K562 (cell line): Measurements from ENCODE around the gene GPX5. TPM values are rescaled to one million over a fixed set of nuclear protein-coding genes. Genes with fewer than 3 reads are reported as not detected.

Experiments
- ARNT ChIP-seq, 2 experiments: fragments of 450-650 bp; IDR thresholded peaks; 2 replicates each; pipeline ENCODE4 v1.6.1; 2016; ENCODE audit warnings: mild to moderate bottlenecking in 1 of 2
- GATA2 ChIP-seq: sonication (generic); formaldehyde crosslinking; IDR thresholded peaks from 2 replicates; pipeline ENCODE4 v1.4.0; 2020; ENCODE audit warnings: mild to moderate bottlenecking, missing genetic modification reagents
- JUN ChIP-seq, 2 experiments: sonication (generic) in 1 of 2; formaldehyde crosslinking in 1 of 2; IDR thresholded peaks; 2 replicates each; pipeline versions ENCODE4 v1.6.1 to v1.8.0; 2012 to 2022; ENCODE audit warnings: borderline replicate concordance in 2 of 2, mild to moderate bottlenecking in 2 of 2, improper control_type of control experiment in 1 of 2, low read depth in 1 of 2, low read length in 1 of 2, missing genetic modification reagents in 1 of 2
- KDM5B ChIP-seq: fragments of 200-600 bp; sonication (generic); IDR thresholded peaks from 2 replicates; pipeline ENCODE4 v1.6.1; 2012; ENCODE audit warnings: low read depth, mild to moderate bottlenecking, moderate library complexity, low read length, control low read depth, inconsistent platforms; ENCODE audit not compliant: insufficient replicate concordance
- NR4A1 ChIP-seq, 2 experiments: fragments of 250-450 bp in 1 of 2; fragments of 450-650 bp in 1 of 2; sonication (Bioruptor Pico) in 1 of 2; IDR thresholded peaks; 2 replicates each; pipeline versions ENCODE4 v1.4.0 to v1.6.1; 2016 to 2020; ENCODE audit warnings: mild to moderate bottlenecking in 2 of 2, missing compliant biosample characterization in 1 of 2, missing genetic modification characterization in 1 of 2, moderate library complexity in 1 of 2
- RAD21 ChIP-seq, 2 experiments: fragments of 250-450 bp in 1 of 2; fragments of 450-650 bp in 1 of 2; sonication (Bioruptor Pico) in 1 of 2; formaldehyde crosslinking in 1 of 2; IDR thresholded peaks in 1 of 2; conservative IDR thresholded peaks in 1 of 2; 2 replicates each; pipeline versions ENCODE4 v1.4.0 to v1.8.0; 2020 to 2022; ENCODE audit warnings: mild to moderate bottlenecking in 2 of 2, moderate library complexity in 1 of 2
- SIN3A ChIP-seq, 2 experiments: fragments of 150-350 bp in 1 of 2; IDR thresholded peaks; 2 replicates each; pipeline ENCODE4 v1.6.1; 2011 to 2016; ENCODE audit warnings: borderline replicate concordance in 2 of 2, low read depth in 2 of 2, low read length in 2 of 2, mild to moderate bottlenecking in 2 of 2, moderate library complexity in 2 of 2; ENCODE audit not compliant: control insufficient read depth in 1 of 2
- SPI1 ChIP-seq: IDR thresholded peaks from 2 replicates; pipeline ENCODE4 v1.6.1; 2011; ENCODE audit warnings: low read depth, low read length, control low read depth, borderline replicate concordance
- TEAD4 ChIP-seq, 2 experiments: sonication (generic) in 1 of 2; formaldehyde crosslinking in 1 of 2; IDR thresholded peaks; 2 replicates each; pipeline versions ENCODE4 v1.6.1 to v1.8.0; 2012 to 2022; ENCODE audit warnings: borderline replicate concordance in 1 of 2, inconsistent platforms in 1 of 2, low read length in 1 of 2, mild to moderate bottlenecking in 1 of 2, missing genetic modification reagents in 1 of 2
- ZFP30 ChIP-seq: fragments of 250-450 bp; sonication (Bioruptor Pico); IDR thresholded peaks from 2 replicates; pipeline ENCODE4 v1.8.0; 2022; ENCODE audit warnings: moderate library complexity, mild to moderate bottlenecking, inconsistent platforms, borderline replicate concordance
- ZNF232 ChIP-seq: sonication (generic); formaldehyde crosslinking; IDR thresholded peaks from 2 replicates; pipeline ENCODE4 v1.8.0; 2022; ENCODE audit warnings: mild to moderate bottlenecking, missing genetic modification reagents
- ZNF75A ChIP-seq: fragments of 450-650 bp; formaldehyde crosslinking; IDR thresholded peaks from 2 replicates; pipeline ENCODE4 v1.4.0; 2020; ENCODE audit warnings: mild to moderate bottlenecking
- ZNF780A ChIP-seq: fragments of 250-450 bp; sonication (Bioruptor Pico); IDR thresholded peaks from 2 replicates; pipeline ENCODE4 v1.5.0; 2021; ENCODE audit warnings: mild to moderate bottlenecking
- polyA plus RNA-seq, 8 experiments: library from polyadenylated mRNA; depleted of rRNA in 4 of 8; stranded (reverse) in 5 of 8; unstranded in 3 of 8; fragments of >200 nt; fragmentation: Nextera tagmentation in 2 of 8; fragmentation: Illumina TruSeq in 1 of 8; extraction: Ambion mirVana in 2 of 8; extraction: Trizol in 1 of 8; gene quantifications; 2 replicates each; pipeline versions ENCODE4 v1.2.1 to v1.2.3, GENCODE V29; 2011 to 2014; ENCODE audit warnings: inconsistent platforms in 1 of 8, missing spikeins in 1 of 8
- total RNA-seq, 7 experiments: library from RNA; depleted of rRNA in 6 of 7; stranded (reverse); fragments of >200 nt in 6 of 7; fragmentation: Illumina TruSeq in 2 of 7; extraction: Trizol in 2 of 7; gene quantifications; 2 replicates each; pipeline versions ENCODE4 v1.2.1 to v1.2.3, GENCODE V29; 2011 to 2021; ENCODE audit warnings: low replicate concordance in 1 of 7
- TF ChIP-seq, protein P1 (sequence below): fragments of 250-450 bp; sonication (Bioruptor Pico); IDR thresholded peaks from 2 replicates; pipeline ENCODE4 v1.9.0; 2021; ENCODE audit warnings: mild to moderate bottlenecking
- TF ChIP-seq, protein P2 (sequence below): fragments of 450-650 bp; formaldehyde crosslinking; IDR thresholded peaks from 2 replicates; pipeline ENCODE4 v1.4.0; 2020; ENCODE audit warnings: mild to moderate bottlenecking, moderate library complexity
- TF ChIP-seq, protein P3 (sequence below), 2 experiments: fragments of 450-650 bp in 1 of 2; sonication (generic) in 1 of 2; formaldehyde crosslinking; conservative IDR thresholded peaks; 2 replicates each; pipeline versions ENCODE4 v1.4.0 to v1.8.1; 2020 to 2022; ENCODE audit warnings: mild to moderate bottlenecking in 1 of 2, missing genetic modification reagents in 1 of 2
- TF ChIP-seq, protein P4 (sequence below): fragments of 250-450 bp; sonication (Bioruptor Pico); IDR thresholded peaks from 2 replicates; pipeline ENCODE4 v1.4.0; 2020; ENCODE audit warnings: mild to moderate bottlenecking, moderate library complexity, borderline replicate concordance

GPX5 gene
- total and polyA plus RNA-seq, 9 of the 15 experiments (the other 6 are each of a cell fraction or from before 2014, with no cell fraction given) = 0.07 to 0.18 (median 0.15) TPM; not detected in 6

DNA sequence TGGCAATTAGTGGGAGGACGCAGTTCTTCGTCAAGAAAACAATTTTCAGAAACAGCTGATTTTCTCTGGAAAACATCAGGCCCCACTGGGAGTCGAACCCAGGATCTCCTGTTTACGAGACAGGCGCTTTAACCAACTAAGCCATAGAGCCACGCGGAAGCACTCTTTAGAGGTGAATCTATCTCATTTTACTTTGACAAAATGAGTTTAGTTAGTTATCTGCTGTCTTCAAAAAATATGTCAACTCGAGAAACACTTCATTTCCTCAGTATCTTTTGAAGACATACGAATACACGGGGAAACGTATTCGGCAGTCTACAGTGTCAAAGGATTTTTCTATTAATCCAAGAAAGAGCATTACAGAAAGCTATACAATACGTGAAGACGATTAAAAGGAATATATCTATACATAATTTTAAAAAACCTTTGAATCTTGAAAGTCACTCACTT, 36.7 kb upstream of the GPX5 start (continued):
- TF ChIP-seq TEAD4 (IDR thresholded peaks at IDR 0.05; ENCODE audit: low read length) (peak; percentile 88), TEAD4 (CRISPR knock-in tag; IDR thresholded peaks at IDR 0.05; ENCODE audit: borderline replicate concordance) (no peak), NR4A1 (CRISPR knock-in tag; IDR thresholded peaks at IDR 0.05) (no peak), NR4A1 (tag; IDR thresholded peaks at IDR 0.05) (peak; percentile 57; the same call in 1 of the 2 replicates), ZNF780A (CRISPR knock-in tag) (peak; percentile 62; the same call in 1 of the 2 replicates), ZNF232 (CRISPR knock-in tag) (no peak), KDM5B (no peak), GATA2 (0 out of 2 replicates have a peak, but pooled peaks have one; percentile 31), SPI1 (no peak), SIN3A (IDR thresholded peaks at IDR 0.05; ENCODE audit: borderline replicate concordance in 2 of 2, control insufficient read depth in 1 of 2, low read depth in 2 of 2, low read length in 2 of 2) (0 out of 4 replicates have a peak, but pooled peaks of 1 of the 2 experiments have one; percentile 35), RAD21 (CRISPR knock-in tag; conservative IDR thresholded peaks at IDR 0.05 in 1 of 2, IDR thresholded peaks at IDR 0.05 in 1 of 2) (peak; percentile 20 to 28; a peak in 3 of 4 replicates), ZNF75A (CRISPR knock-in tag) (peak; percentile 25; the same call in 1 of the 2 replicates), ARNT (IDR thresholded peaks at IDR 0.05) (peak in 1 of 2 experiments; percentile 97; a peak in 2 of 4 replicates), ZFP30 (0 out of 2 replicates have a peak, but pooled peaks have one; percentile 9), JUN (IDR thresholded peaks at IDR 0.05; ENCODE audit: borderline replicate concordance, low read depth, low read length) (0 out of 2 replicates have a peak, but pooled peaks have one; percentile 34), JUN (CRISPR knock-in tag; IDR thresholded peaks at IDR 0.05; ENCODE audit: borderline replicate concordance) (no peak)
- TF ChIP-seq, protein P1, sequence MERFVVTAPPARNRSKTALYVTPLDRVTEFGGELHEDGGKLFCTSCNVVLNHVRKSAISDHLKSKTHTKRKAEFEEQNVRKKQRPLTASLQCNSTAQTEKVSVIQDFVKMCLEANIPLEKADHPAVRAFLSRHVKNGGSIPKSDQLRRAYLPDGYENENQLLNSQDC (CRISPR knock-in tag) = peak; percentile 71; the same call in 1 of the 2 replicates
- TF ChIP-seq, protein P2, sequence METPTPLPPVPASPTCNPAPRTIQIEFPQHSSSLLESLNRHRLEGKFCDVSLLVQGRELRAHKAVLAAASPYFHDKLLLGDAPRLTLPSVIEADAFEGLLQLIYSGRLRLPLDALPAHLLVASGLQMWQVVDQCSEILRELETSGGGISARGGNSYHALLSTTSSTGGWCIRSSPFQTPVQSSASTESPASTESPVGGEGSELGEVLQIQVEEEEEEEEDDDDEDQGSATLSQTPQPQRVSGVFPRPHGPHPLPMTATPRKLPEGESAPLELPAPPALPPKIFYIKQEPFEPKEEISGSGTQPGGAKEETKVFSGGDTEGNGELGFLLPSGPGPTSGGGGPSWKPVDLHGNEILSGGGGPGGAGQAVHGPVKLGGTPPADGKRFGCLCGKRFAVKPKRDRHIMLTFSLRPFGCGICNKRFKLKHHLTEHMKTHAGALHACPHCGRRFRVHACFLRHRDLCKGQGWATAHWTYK = peak; percentile 69
- TF ChIP-seq, protein P3, sequence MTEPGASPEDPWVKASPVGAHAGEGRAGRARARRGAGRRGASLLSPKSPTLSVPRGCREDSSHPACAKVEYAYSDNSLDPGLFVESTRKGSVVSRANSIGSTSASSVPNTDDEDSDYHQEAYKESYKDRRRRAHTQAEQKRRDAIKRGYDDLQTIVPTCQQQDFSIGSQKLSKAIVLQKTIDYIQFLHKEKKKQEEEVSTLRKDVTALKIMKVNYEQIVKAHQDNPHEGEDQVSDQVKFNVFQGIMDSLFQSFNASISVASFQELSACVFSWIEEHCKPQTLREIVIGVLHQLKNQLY (CRISPR knock-in tag; conservative IDR thresholded peaks at IDR 0.05) = 0 out of 4 replicates have a peak, but pooled peaks of 1 of the 2 experiments have one; percentile 9
- TF ChIP-seq, protein P4, sequence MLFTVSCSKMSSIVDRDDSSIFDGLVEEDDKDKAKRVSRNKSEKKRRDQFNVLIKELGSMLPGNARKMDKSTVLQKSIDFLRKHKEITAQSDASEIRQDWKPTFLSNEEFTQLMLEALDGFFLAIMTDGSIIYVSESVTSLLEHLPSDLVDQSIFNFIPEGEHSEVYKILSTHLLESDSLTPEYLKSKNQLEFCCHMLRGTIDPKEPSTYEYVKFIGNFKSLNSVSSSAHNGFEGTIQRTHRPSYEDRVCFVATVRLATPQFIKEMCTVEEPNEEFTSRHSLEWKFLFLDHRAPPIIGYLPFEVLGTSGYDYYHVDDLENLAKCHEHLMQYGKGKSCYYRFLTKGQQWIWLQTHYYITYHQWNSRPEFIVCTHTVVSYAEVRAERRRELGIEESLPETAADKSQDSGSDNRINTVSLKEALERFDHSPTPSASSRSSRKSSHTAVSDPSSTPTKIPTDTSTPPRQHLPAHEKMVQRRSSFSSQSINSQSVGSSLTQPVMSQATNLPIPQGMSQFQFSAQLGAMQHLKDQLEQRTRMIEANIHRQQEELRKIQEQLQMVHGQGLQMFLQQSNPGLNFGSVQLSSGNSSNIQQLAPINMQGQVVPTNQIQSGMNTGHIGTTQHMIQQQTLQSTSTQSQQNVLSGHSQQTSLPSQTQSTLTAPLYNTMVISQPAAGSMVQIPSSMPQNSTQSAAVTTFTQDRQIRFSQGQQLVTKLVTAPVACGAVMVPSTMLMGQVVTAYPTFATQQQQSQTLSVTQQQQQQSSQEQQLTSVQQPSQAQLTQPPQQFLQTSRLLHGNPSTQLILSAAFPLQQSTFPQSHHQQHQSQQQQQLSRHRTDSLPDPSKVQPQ (CRISPR knock-in tag) = no peak
